GM21367 (cell line): Measurements from ENCODE around the gene UVSSA.
"Not testable (repeated sequence)": the region's sequence is repeated elsewhere in the genome, so short reads cannot be mapped to it uniquely, and the experiment has no call there.

ENCODE experiments used
- ATAC-seq: cut with Tn5 transposase; IDR thresholded peaks from one replicate; pipeline ENCODE4 v1.9.1; 2021; ENCODE audit not compliant: unreplicated experiment

The UVSSA gene

DNA sequence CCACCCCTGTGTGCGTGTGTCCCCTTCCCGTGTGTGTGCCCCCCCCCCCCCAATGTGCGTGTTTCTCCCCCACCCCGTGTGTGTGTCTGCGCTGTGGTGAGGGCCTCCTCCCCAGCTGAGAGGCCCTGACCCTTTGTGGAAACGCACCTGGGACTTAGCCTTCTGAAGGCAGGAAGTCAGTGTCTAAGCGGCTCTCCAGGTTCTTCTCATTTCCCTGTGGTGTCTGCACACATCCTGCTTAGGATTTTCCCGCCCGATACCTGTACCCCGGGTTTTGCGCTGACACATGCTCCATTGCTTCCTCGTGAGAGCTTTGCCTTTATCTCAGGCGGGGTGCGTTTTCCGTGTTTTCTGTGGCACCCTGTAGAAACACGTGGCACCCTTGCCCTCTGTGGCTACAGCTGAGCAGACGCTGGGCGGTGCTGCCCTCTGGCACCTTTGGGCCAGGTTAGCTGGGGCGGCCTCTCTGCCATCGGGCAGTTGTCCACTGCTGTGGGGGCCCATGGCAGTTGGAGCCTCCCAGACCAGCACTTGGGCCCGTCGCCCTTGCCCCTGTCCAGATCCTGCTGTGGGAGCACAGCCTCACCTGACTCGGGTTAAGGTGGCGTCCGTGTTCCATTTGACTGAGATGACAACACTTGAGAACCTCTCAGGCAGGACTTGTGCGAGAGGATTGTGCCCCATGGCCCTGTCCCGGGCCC is 31.0 kb upstream of the UVSSA start:
- no peak for ATAC-seq

- ATAC-seq, result no peak
Observed at GRCh38 chr4:1316537-1317168, 30.4 kb upstream of the UVSSA start.

- no peak for ATAC-seq
Observed at GRCh38 chr4:1317177-1318045, 29.6 kb upstream of the UVSSA start.

DNA sequence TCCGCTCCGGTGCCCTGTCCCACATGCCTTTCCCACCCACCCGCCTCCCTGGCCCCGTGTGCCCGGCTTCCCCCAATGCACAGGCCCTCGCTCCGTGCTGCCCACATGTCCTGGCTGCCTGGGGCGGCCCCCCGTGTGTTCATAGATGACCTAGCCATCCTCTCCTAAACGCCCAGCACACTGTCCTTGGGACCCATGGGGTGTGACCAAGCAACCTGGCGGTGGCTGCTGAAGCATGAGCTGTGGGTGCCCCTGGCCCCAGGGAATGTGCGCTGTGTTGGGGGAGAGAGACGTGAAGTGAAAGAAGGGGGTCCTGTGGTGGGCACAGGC is 29.0 kb upstream of the UVSSA start:
- no peak for ATAC-seq

DNA sequence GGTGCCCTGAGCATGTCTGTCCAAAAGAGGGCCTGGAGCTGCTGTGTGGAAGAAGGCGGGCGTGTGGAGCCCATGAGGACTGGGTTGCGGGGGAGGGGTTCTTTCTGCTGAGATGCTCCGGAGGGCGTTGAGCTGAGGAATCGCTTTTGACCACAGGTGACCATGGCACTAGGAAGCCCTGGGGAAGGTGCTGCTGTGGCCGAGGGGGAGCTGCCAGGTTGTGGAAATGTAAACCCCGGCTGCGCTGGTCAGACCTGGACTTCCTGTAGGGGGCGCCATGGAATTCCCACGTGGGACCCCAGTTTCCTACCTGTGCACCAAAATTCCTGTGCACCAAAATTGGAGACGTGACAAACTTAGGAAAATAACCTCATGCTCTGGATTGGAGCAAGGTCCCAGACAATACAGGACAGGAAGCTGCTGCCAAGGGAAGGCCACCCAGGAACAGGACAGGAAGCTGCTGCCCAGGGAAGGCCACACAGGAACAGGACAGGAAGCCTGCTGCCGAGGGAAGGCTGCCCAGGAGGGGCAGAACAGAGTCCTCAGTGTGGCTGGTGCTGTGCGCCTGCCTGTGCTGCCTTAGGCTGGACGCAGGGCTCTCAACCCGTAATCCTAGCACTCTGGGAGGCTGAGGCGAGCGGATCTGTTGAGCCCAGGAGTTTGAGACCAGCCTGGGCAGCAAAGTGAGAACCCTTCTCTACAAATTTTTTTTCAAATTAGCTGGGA is 28.4 kb upstream of the UVSSA start:
- no peak for ATAC-seq

GRCh38 chr4:1321486-1321885 is 25.5 kb upstream of the UVSSA start:
- no peak for ATAC-seq

DNA sequence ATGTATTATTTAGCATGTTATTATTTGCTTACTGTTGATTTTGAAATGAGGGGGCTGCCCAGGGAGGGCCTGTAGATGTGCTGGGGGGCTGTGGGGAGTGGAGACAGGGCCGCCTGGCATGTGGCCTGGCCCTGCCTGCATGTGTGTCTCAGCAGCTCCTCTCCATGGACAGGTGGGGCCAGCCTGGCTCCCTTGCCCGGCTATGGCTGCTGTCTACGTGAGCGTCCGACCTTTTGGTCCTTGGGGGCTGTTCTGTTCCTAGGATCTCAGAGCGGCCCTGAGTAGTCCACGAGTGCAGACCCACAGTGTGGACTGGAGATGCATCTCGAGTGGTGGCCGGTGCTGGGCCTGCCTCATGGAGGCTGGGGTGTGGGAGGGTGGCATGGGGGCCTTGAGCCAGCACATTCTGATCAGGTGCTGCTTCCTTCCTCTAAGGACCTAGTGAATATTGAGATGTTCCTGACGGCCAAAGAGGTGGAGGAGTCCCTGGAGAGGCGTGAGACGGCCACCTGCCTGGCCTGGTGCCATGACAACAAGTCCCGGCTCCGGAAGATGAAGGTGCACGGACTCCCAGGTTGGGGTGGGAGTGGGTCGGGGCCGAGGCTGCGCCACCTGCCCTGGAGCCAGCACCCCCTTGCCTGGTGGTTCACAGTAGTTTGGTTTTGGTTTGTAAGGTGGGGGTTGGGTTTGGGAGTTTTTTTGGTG is 24.9 kb upstream of the UVSSA start:
- no peak for ATAC-seq

GRCh38 chr4:1323280-1323634 is 23.8 kb upstream of the UVSSA start:
- ATAC-seq, result no peak

- ATAC-seq, result no peak
Observed at GRCh38 chr4:1323635-1324442, 23.2 kb upstream of the UVSSA start.

GRCh38 chr4:1324443-1325175 is 22.4 kb upstream of the UVSSA start:
- not testable (repeated sequence) for ATAC-seq

- no peak for ATAC-seq
Observed at GRCh38 chr4:1325176-1325480, 21.9 kb upstream of the UVSSA start.

GRCh38 chr4:1325681-1326635 is 21.1 kb upstream of the UVSSA start:
- no peak for ATAC-seq

DNA sequence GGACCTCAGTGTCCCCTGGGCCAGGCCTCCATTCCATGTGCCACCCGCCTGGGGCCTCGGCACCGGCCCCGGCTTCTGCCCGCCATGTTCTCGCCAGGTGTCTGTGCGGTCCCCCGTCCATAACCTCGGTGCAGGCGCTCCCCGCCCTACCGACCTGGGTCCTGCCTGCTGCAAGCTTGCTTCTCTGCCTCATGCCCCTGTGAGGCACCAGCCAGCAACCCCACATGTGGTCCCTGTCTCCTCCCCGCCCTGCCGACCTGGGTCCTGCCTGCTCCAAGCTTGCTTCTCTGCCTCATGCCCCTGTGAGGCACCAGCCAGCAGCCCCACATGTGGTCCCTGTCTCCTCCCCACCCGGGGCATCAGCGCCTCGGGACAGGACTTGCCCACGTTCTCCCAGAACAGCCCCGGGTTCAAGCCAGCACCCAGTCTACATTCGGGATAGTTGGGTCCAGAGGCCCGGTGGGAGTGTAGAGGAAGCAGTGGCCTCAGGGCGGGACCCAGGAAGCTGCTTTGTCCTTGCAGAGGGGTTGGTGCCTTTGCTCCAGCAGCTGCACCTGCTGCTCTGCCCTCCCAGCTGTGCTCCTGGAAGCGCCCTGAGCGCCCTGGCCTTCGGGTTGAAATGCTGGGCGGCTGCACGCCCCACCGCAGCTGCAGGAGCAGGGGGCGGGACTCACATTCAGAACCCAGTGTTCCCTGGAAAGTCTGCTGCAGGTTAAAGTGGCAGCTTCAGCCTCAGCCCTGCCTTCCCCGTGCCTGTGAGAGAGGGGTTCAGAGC is 20.1 kb upstream of the UVSSA start:
- ATAC-seq, result no peak

GRCh38 chr4:1327526-1328266 is 19.3 kb upstream of the UVSSA start:
- no peak for ATAC-seq

GRCh38 chr4:1328267-1329155 is 18.5 kb upstream of the UVSSA start:
- ATAC-seq, result no peak
